ACHN (cell line): ENCODE measurements around the gene MBD2.
"Not testable (repeated sequence)": the region's sequence is repeated elsewhere in the genome, so short reads cannot be mapped to it uniquely, and the experiment has no call there.

Source experiments
- DNase-seq: peaks from one replicate; pipeline ENCODE4 v3.0.0-alpha.2; 2015
- in situ Hi-C: cut with HindIII; loops from 2 replicates; pipeline ENCODE4 v1.10.0; 2017; ENCODE audit warnings: low sequenced_read_pairs, low pct_ligation_motif_present, low pct_unique_long_range_greater_than_20kb

The MBD2 gene

GRCh38 chr18:54224379-54225014, at the start of gene MBD2:
MBD2 (minus strand) TSS chr18:54224669; CDS start chr18:54224559, 110 bp downstream.
- in situ Hi-C loops = no loop called here

GRCh38 chr18:54269893-54270844, 45.7 kb upstream of the MBD2 start:
- DNase-seq = peak; percentile 50
- in situ Hi-C loops = no loop called here

More at GRCh38 chr18:54224379-54225014, at the start of gene MBD2:
- DNase-seq = peak; percentile 94

- in situ Hi-C loops = no loop called here
- DNase-seq = no peak
Measured at GRCh38 chr18:54268751-54269150, 44.3 kb upstream of the MBD2 start.

- in situ Hi-C loops = no loop called here
Measured at GRCh38 chr18:54267701-54268100, 43.2 kb upstream of the MBD2 start.

GRCh38 chr18:54263904-54264336, 39.5 kb upstream of the MBD2 start:
- no peak for DNase-seq
- in situ Hi-C loops = no loop called here

More at GRCh38 chr18:54267701-54268100, 43.2 kb upstream of the MBD2 start:
- no peak for DNase-seq

GRCh38 chr18:54261894-54262293, 37.4 kb upstream of the MBD2 start:
- in situ Hi-C loops = no loop called here
- DNase-seq = no peak

GRCh38 chr18:54260396-54261072, 36.1 kb upstream of the MBD2 start:
- in situ Hi-C loops = no loop called here
- no peak for DNase-seq

- in situ Hi-C loops = not testable (repeated sequence)
Measured at GRCh38 chr18:54257818-54258217, 33.3 kb upstream of the MBD2 start.

GRCh38 chr18:54257015-54257414, 32.5 kb upstream of the MBD2 start:
- no peak for DNase-seq
- in situ Hi-C loops = no loop called here

More at GRCh38 chr18:54257818-54258217, 33.3 kb upstream of the MBD2 start:
- DNase-seq = not testable (repeated sequence)

GRCh38 chr18:54255141-54255540, 30.7 kb upstream of the MBD2 start:
- in situ Hi-C loops = no loop called here
- no peak for DNase-seq

- DNase-seq = peak; percentile 35
Measured at GRCh38 chr18:54254265-54254758, 29.8 kb upstream of the MBD2 start.

GRCh38 chr18:54251606-54252390, 27.3 kb upstream of the MBD2 start:
- no peak for DNase-seq
- in situ Hi-C loops = no loop called here

More at GRCh38 chr18:54254265-54254758, 29.8 kb upstream of the MBD2 start:
- in situ Hi-C loops = no loop called here

- DNase-seq = no peak
- in situ Hi-C loops = no loop called here
Measured at GRCh38 chr18:54250846-54251261, 26.4 kb upstream of the MBD2 start.

- in situ Hi-C loops = no loop called here
- DNase-seq = no peak
Measured at GRCh38 chr18:54247511-54248175, 23.2 kb upstream of the MBD2 start.

- in situ Hi-C loops = no loop called here
Measured at GRCh38 chr18:54242327-54242726, 17.9 kb upstream of the MBD2 start.

GRCh38 chr18:54241483-54241882, 17.0 kb upstream of the MBD2 start:
- in situ Hi-C loops = no loop called here
- no peak for DNase-seq

More at GRCh38 chr18:54242327-54242726, 17.9 kb upstream of the MBD2 start:
- no peak for DNase-seq

GRCh38 chr18:54240629-54241107, 16.2 kb upstream of the MBD2 start:
- in situ Hi-C loops = no loop called here
- DNase-seq = no peak
